ENCODE results near the gene GALE.
"Not testable (repeated sequence)": the region's sequence is repeated elsewhere in the genome, so short reads cannot be mapped to it uniquely, and the experiment has no call there.

GALE gene

GRCh38 chr1:23793861-23794731, 6.5 kb downstream of the GALE start:
- TF ChIP-seq SPI1 (IDR thresholded peaks at IDR 0.05; ENCODE audit: low read depth, low read length) = no peak
- DNase-seq (ENCODE audit: insufficient read length, low spot score) = no peak
- no peak for FAIRE-seq

GRCh38 chr1:23793018-23793781, 7.4 kb downstream of the GALE start:
- TF ChIP-seq POLR2A (IDR thresholded peaks at IDR 0.05; ENCODE audit: low read depth, low read length) (no peak), POLR2AphosphoS5 (IDR thresholded peaks at IDR 0.05; ENCODE audit: low read depth, low read length) (no peak), POU2F2 (IDR thresholded peaks at IDR 0.05; ENCODE audit: low read depth, low read length) (no peak), TAF1 (IDR thresholded peaks at IDR 0.05; ENCODE audit: low read depth, low read length) (no peak), SPI1 (IDR thresholded peaks at IDR 0.05; ENCODE audit: low read depth, low read length) (no peak), PAX5 (IDR thresholded peaks at IDR 0.05; ENCODE audit: insufficient read depth, low read length, severe bottlenecking) (no peak)
- FAIRE-seq (no peak), DNase-seq (ENCODE audit: insufficient read length, low spot score) (peak; percentile 56)

GRCh38 chr1:23792151-23792945, 8.2 kb downstream of the GALE start:
- FAIRE-seq = no peak
- TF ChIP-seq TAF1 (IDR thresholded peaks at IDR 0.05; ENCODE audit: low read depth, low read length) (no peak), POLR2AphosphoS5 (IDR thresholded peaks at IDR 0.05; ENCODE audit: low read depth, low read length) (no peak), POLR2A (IDR thresholded peaks at IDR 0.05; ENCODE audit: low read depth, low read length) (no peak), SPI1 (IDR thresholded peaks at IDR 0.05; ENCODE audit: low read depth, low read length) (no peak), PAX5 (IDR thresholded peaks at IDR 0.05; ENCODE audit: insufficient read depth, low read length, severe bottlenecking) (no peak), POU2F2 (IDR thresholded peaks at IDR 0.05; ENCODE audit: low read depth, low read length) (no peak)
- DNase-seq (ENCODE audit: insufficient read length, low spot score) = no peak

GRCh38 chr1:23791516-23792047, 9.0 kb downstream of the GALE start:
- DNase-seq (ENCODE audit: insufficient read length, low spot score) (peak; percentile 58), FAIRE-seq (peak; percentile 47)
- TF ChIP-seq SPI1 (IDR thresholded peaks at IDR 0.05; ENCODE audit: low read depth, low read length) (no peak), POLR2A (IDR thresholded peaks at IDR 0.05; ENCODE audit: low read depth, low read length) (no peak), POLR2AphosphoS5 (IDR thresholded peaks at IDR 0.05; ENCODE audit: low read depth, low read length) (no peak), POU2F2 (IDR thresholded peaks at IDR 0.05; ENCODE audit: low read depth, low read length) (no peak), TAF1 (IDR thresholded peaks at IDR 0.05; ENCODE audit: low read depth, low read length) (no peak), PAX5 (IDR thresholded peaks at IDR 0.05; ENCODE audit: insufficient read depth, low read length, severe bottlenecking) (no peak)

- TF ChIP-seq POLR2A (IDR thresholded peaks at IDR 0.05; ENCODE audit: low read depth, low read length) (peak; percentile 77), POU2F2 (IDR thresholded peaks at IDR 0.05; ENCODE audit: low read depth, low read length) (peak; percentile 9; the same call in 1 of the 2 replicates), TAF1 (IDR thresholded peaks at IDR 0.05; ENCODE audit: low read depth, low read length) (peak; percentile 46; the same call in 1 of the 2 replicates), POLR2AphosphoS5 (IDR thresholded peaks at IDR 0.05; ENCODE audit: low read depth, low read length) (peak; percentile 85), SPI1 (IDR thresholded peaks at IDR 0.05; ENCODE audit: low read depth, low read length) (no peak; the same call in 1 of the 2 replicates), PAX5 (IDR thresholded peaks at IDR 0.05; ENCODE audit: insufficient read depth, low read length, severe bottlenecking) (no peak)
- DNase-seq (ENCODE audit: insufficient read length, low spot score) = peak; percentile 92
- peak; percentile 92 for FAIRE-seq
Measured at GRCh38 chr1:23790696-23791515, 9.6 kb downstream of the GALE start, which contains the start of gene LYPLA2. Gene LYPLA2 (plus strand): TSS chr1:23791145. CDS start chr1:23792683, 1,538 bp downstream.

GRCh38 chr1:23788695-23789094, 11.9 kb downstream of the GALE start:
- FAIRE-seq (no peak), DNase-seq (ENCODE audit: insufficient read length, low spot score) (no peak)
- TF ChIP-seq TAF1 (IDR thresholded peaks at IDR 0.05; ENCODE audit: low read depth, low read length) = no peak
- no peak for TF ChIP-seq POU2F2 (IDR thresholded peaks at IDR 0.05; ENCODE audit: low read depth, low read length)
- no peak for TF ChIP-seq POLR2AphosphoS5 (IDR thresholded peaks at IDR 0.05; ENCODE audit: low read depth, low read length)
- TF ChIP-seq PAX5 (IDR thresholded peaks at IDR 0.05; ENCODE audit: insufficient read depth, low read length, severe bottlenecking) = no peak
- TF ChIP-seq POLR2A (IDR thresholded peaks at IDR 0.05; ENCODE audit: low read depth, low read length) = no peak
- TF ChIP-seq SPI1 (IDR thresholded peaks at IDR 0.05; ENCODE audit: low read depth, low read length) = no peak

- no peak for TF ChIP-seq POLR2A (IDR thresholded peaks at IDR 0.05; ENCODE audit: low read depth, low read length)
- TF ChIP-seq TAF1 (IDR thresholded peaks at IDR 0.05; ENCODE audit: low read depth, low read length) = no peak
- TF ChIP-seq POLR2AphosphoS5 (IDR thresholded peaks at IDR 0.05; ENCODE audit: low read depth, low read length) = no peak
- no peak for TF ChIP-seq PAX5 (IDR thresholded peaks at IDR 0.05; ENCODE audit: insufficient read depth, low read length, severe bottlenecking)
- TF ChIP-seq POU2F2 (IDR thresholded peaks at IDR 0.05; ENCODE audit: low read depth, low read length) = no peak
- TF ChIP-seq SPI1 (IDR thresholded peaks at IDR 0.05; ENCODE audit: low read depth, low read length) = no peak
- no peak for DNase-seq (ENCODE audit: insufficient read length, low spot score)
- no peak for FAIRE-seq
Measured at GRCh38 chr1:23787701-23788100, 12.9 kb downstream of the GALE start.

- TF ChIP-seq PAX5 (IDR thresholded peaks at IDR 0.05; ENCODE audit: insufficient read depth, low read length, severe bottlenecking) (no peak), POU2F2 (IDR thresholded peaks at IDR 0.05; ENCODE audit: low read depth, low read length) (no peak), SPI1 (IDR thresholded peaks at IDR 0.05; ENCODE audit: low read depth, low read length) (no peak), POLR2AphosphoS5 (IDR thresholded peaks at IDR 0.05; ENCODE audit: low read depth, low read length) (no peak), POLR2A (IDR thresholded peaks at IDR 0.05; ENCODE audit: low read depth, low read length) (no peak), TAF1 (IDR thresholded peaks at IDR 0.05; ENCODE audit: low read depth, low read length) (no peak)
- DNase-seq (ENCODE audit: insufficient read length, low spot score) (no peak), FAIRE-seq (no peak)
Measured at GRCh38 chr1:23784846-23785245, 15.7 kb downstream of the GALE start.

GRCh38 chr1:23783141-23783540, 17.4 kb downstream of the GALE start:
- not testable (repeated sequence) for FAIRE-seq; DNase-seq (ENCODE audit: insufficient read length, low spot score)
